Astrocyte (in vitro differentiated cells and primary cell): ENCODE measurements around the gene TERB1. TPM values are rescaled to one million over a fixed set of nuclear protein-coding genes. Genes with fewer than 3 reads are reported as not detected.

ENCODE experiments used
- DNase-seq: peaks from one replicate; pipeline ENCODE4 v3.0.0-alpha.2; 2010; ENCODE audit warnings: low read depth
- FAIRE-seq: peaks from 2 replicates; lab custom pipeline; 2011; peaks lifted over from hg19 to GRCh38; lab: Jason Lieb, UNC
- H2AFZ ChIP-seq: 2 replicates; pipeline ENCODE4 v1.6.0; 2012; ENCODE audit warnings: low read depth, low read length, inconsistent platforms
- H3K27ac ChIP-seq: 2 replicates; pipeline ENCODE4 v1.5.1; 2011; ENCODE audit warnings: low read depth, low read length, inconsistent platforms
- H3K27me3 ChIP-seq: 2 replicates; pipeline ENCODE4 v1.6.0; 2011; ENCODE audit warnings: low read length, inconsistent platforms; ENCODE audit not compliant: insufficient read depth
- H3K36me3 ChIP-seq: 2 replicates; pipeline ENCODE4 v1.5.1; 2011; ENCODE audit warnings: low read length, inconsistent platforms; ENCODE audit not compliant: insufficient read depth
- H3K4me1 ChIP-seq: 2 replicates; pipeline ENCODE4 v1.5.1; 2011; ENCODE audit warnings: low read length, inconsistent platforms; ENCODE audit not compliant: insufficient read depth
- H3K4me2 ChIP-seq: 2 replicates; pipeline ENCODE4 v1.6.0; 2012; ENCODE audit warnings: low read length, inconsistent platforms
- H3K4me3 ChIP-seq: 2 replicates; pipeline ENCODE4 v1.5.1; 2011; ENCODE audit warnings: low read depth, mild to moderate bottlenecking, low read length, inconsistent platforms; ENCODE audit not compliant: insufficient read depth
- H3K79me2 ChIP-seq: 2 replicates; pipeline ENCODE4 v1.6.0; 2012; ENCODE audit warnings: mild to moderate bottlenecking, low read length, inconsistent platforms; ENCODE audit not compliant: insufficient read depth
- H3K9ac ChIP-seq: 2 replicates; pipeline ENCODE4 v1.6.0; 2012; ENCODE audit warnings: mild to moderate bottlenecking, low read length, inconsistent platforms
- H3K9me3 ChIP-seq: 2 replicates; pipeline ENCODE4 v1.5.1; 2012; ENCODE audit warnings: low read depth, mild to moderate bottlenecking, low read length, inconsistent platforms; ENCODE audit not compliant: insufficient read depth
- H4K20me1 ChIP-seq: 2 replicates; pipeline ENCODE4 v1.6.0; 2012; ENCODE audit warnings: low read length, inconsistent platforms; ENCODE audit not compliant: insufficient read depth
- H3K27ac Mint-ChIP-seq: one replicate; pipeline ENCODE4 v1.8.0; 2021; ENCODE audit warnings: mild to moderate bottlenecking, mixed read lengths; ENCODE audit not compliant: unreplicated experiment
- H3K27me3 Mint-ChIP-seq: one replicate; pipeline ENCODE4 v1.8.0; 2021; ENCODE audit warnings: low read depth, mixed read lengths; ENCODE audit not compliant: unreplicated experiment
- H3K36me3 Mint-ChIP-seq: one replicate; pipeline ENCODE4 v1.8.0; 2021; ENCODE audit warnings: low read depth, mixed read lengths; ENCODE audit not compliant: unreplicated experiment
- H3K4me1 Mint-ChIP-seq: one replicate; pipeline ENCODE4 v1.8.0; 2021; ENCODE audit warnings: low read depth, mixed read lengths; ENCODE audit not compliant: unreplicated experiment
- H3K4me3 Mint-ChIP-seq: one replicate; pipeline ENCODE4 v1.8.0; 2021; ENCODE audit warnings: mild to moderate bottlenecking, moderate library complexity, mixed read lengths; ENCODE audit not compliant: unreplicated experiment
- H3K9me3 Mint-ChIP-seq: one replicate; pipeline ENCODE4 v1.8.0; 2021; ENCODE audit warnings: mild to moderate bottlenecking, mixed read lengths; ENCODE audit not compliant: unreplicated experiment
- CTCF ChIP-seq: IDR thresholded peaks from 2 replicates; pipeline ENCODE4 v1.5.1; 2011; ENCODE audit warnings: low read depth, mild to moderate bottlenecking, inconsistent platforms, low read length, moderate library complexity; ENCODE audit not compliant: insufficient read depth
- EZH2 ChIP-seq: IDR thresholded peaks from 2 replicates; pipeline ENCODE4 v1.6.1; 2012; ENCODE audit warnings: mild to moderate bottlenecking, low read length, inconsistent platforms; ENCODE audit not compliant: insufficient read depth
- total RNA-seq: library from RNA; stranded (reverse); gene quantifications from 2 replicates; pipeline ENCODE4 v1.2.1, GENCODE V29; 2021

Gene TERB1
- total RNA-seq, 1 donor from 2014 or later, result 0.16 TPM

GRCh38 chr16:66741950-66742808, 59.2 kb downstream of the TERB1 start:
- H3K4me1 Mint-ChIP-seq, result peaks cover 36% of the 10 kb centered on the region
- Histone ChIP-seq H3K9ac (peak overlapping the region; percentile 72), H3K4me2 (peak overlapping the region; percentile 61), H3K36me3 (peaks cover 57% of the 10 kb centered on the region), H3K4me1 (peaks cover 30% of the 10 kb centered on the region), H3K9me3 (no peaks in the 10 kb centered on the region), H4K20me1 (peaks cover 73% of the 10 kb centered on the region), H3K79me2 (peaks cover 79% of the 10 kb centered on the region), H3K4me3 (no peak overlapping the region), H2AFZ (no peak overlapping the region), H3K27ac (peak overlapping the region; percentile 86), H3K27me3 (no peaks in the 10 kb centered on the region)
- H3K27me3 Mint-ChIP-seq, result no peaks in the 10 kb centered on the region
- FAIRE-seq, result no peak
- H3K9me3 Mint-ChIP-seq, result no peaks in the 10 kb centered on the region
- peak overlapping the region; percentile 47 for H3K4me3 Mint-ChIP-seq
- TF ChIP-seq EZH2, result no peak
- no peak for TF ChIP-seq CTCF
- DNase-seq, result peak; percentile 67
- H3K27ac Mint-ChIP-seq, result peak overlapping the region; percentile 97
- H3K36me3 Mint-ChIP-seq, result peaks cover 18% of the 10 kb centered on the region

GRCh38 chr16:66741169-66741900, 60.0 kb downstream of the TERB1 start:
- Mint-ChIP-seq H3K27ac (peak overlapping the region; percentile 97), H3K4me1 (peaks cover 30% of the 10 kb centered on the region), H3K36me3 (peaks cover 15% of the 10 kb centered on the region), H3K4me3 (no peak overlapping the region), H3K9me3 (no peaks in the 10 kb centered on the region), H3K27me3 (no peaks in the 10 kb centered on the region)
- H3K27me3 ChIP-seq, result no peaks in the 10 kb centered on the region
- peak overlapping the region; percentile 72 for H3K9ac ChIP-seq
- peak overlapping the region; percentile 61 for H3K4me2 ChIP-seq
- H3K27ac ChIP-seq, result peak overlapping the region; percentile 86
- TF ChIP-seq CTCF (no peak), EZH2 (no peak)
- FAIRE-seq (no peak), DNase-seq (peak; percentile 88)
- no peak overlapping the region for H3K4me3 ChIP-seq
- H4K20me1 ChIP-seq, result peaks cover 73% of the 10 kb centered on the region
- H2AFZ ChIP-seq, result no peak overlapping the region
- peaks cover 57% of the 10 kb centered on the region for H3K36me3 ChIP-seq
- no peaks in the 10 kb centered on the region for H3K9me3 ChIP-seq
- H3K4me1 ChIP-seq, result peaks cover 30% of the 10 kb centered on the region
- H3K79me2 ChIP-seq, result peaks cover 76% of the 10 kb centered on the region
